Placental pericyte (primary cell): ENCODE results near the gene PTPRR. TPM values are rescaled to one million over a fixed set of nuclear protein-coding genes. Genes with fewer than 3 reads are reported as not detected.

Source experiments
- small RNA-seq: library from RNA; depleted of rRNA; stranded (forward); fragments of <200 nt; gene quantifications from one replicate; pipeline ENCODE3, GENCODE V24; 2012; ENCODE audit warnings: low replicate concordance
- total RNA-seq: library from RNA; depleted of rRNA; stranded (reverse); fragments of >200 nt; gene quantifications from 2 replicates; pipeline ENCODE4 v1.2.3, GENCODE V29; 2012

Gene PTPRR, protein sequence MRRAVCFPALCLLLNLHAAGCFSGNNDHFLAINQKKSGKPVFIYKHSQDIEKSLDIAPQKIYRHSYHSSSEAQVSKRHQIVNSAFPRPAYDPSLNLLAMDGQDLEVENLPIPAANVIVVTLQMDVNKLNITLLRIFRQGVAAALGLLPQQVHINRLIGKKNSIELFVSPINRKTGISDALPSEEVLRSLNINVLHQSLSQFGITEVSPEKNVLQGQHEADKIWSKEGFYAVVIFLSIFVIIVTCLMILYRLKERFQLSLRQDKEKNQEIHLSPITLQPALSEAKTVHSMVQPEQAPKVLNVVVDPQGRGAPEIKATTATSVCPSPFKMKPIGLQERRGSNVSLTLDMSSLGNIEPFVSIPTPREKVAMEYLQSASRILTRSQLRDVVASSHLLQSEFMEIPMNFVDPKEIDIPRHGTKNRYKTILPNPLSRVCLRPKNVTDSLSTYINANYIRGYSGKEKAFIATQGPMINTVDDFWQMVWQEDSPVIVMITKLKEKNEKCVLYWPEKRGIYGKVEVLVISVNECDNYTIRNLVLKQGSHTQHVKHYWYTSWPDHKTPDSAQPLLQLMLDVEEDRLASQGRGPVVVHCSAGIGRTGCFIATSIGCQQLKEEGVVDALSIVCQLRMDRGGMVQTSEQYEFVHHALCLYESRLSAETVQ
- total RNA-seq, result 0.44 and 1.1 TPM in 2 replicates

DNA sequence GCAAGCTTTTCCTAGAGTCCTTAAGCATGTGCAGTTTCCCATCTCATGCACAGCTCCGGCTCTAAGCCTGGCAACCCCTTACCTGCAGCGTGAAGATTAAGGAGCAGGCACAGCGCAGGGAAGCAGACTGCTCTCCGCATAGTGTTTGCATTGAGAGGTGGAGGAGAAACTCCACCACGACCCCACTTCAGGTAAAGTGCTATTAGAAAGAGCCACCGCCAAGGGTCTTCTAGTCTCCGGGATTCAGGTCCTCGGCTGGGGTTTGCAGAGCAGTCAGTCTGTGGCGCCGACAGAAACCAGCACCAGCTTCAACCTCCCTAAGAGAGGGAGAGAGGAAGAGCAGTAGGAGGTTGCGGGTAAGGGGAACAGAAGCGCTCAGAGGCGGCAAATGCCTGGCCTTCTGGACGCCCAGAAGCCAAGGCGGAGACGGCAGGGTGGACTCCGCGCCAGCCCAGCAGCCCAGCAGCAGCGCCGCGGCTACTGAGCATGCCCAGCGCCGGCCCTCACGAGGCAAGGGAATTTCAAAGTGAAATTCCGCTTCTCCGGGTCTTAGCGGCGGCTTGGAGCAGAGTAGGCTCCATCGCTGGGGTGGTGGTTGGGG is at the start of gene PTPRR:
Gene PTPRR, minus strand, starts transcription at position 488 of the 601 bp plus-strand sequence. Its CDS starts 348 bp downstream, at position 140.

DNA sequence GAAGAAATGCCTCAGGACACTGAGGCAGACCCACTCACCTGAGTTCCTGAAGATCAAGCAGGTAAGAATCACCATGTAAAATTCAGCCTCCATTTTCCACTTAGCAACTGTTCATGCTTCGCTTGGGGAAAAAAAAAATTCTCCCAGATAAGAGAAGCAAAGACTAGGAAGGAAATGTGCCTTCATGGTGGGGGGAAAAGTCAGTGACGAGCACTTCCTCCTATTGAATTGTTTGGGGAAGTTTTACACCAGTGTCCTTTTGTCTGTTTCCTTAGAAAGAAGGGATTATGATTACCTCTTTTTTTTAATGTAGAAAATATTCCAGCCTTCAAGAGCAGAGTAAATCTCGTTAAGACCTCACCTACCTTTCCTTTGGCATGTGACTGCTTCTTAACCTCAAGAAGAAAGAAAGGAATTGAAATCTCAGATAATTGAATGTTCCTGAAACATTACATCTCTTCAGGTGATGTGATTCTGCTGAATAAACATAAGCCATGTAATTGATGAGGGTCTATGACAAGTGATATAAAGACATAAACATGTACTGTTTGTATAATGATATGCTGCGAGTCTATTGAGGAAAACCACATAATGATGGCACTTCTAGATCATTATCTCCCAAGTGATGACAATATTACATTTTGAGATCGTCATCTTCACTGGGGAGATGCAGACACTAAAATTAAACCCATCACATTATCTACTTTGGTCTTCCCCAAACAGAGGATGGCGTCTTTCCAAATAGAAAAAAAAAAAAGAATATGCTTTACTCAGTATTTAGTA is 283.0 kb downstream of the PTPRR start, which contains the start of gene PTPRB:
Gene PTPRB, minus strand, starts transcription at position 127 of the 783 bp plus-strand sequence. Its CDS starts 34 bp downstream, at position 93.

Small RNA genes lying within 50 kb of the gene (small RNA-seq; reads per million reads assigned to genes)
- not detected for gene RF00019

Other genes with a start within 250 kb of the PTPRR start
- gene TSPAN8, start 237.3 kb upstream of the PTPRR start, total RNA-seq, result not detected in 2 replicates